Measurements from ENCODE around the gene TNFRSF12A. TPM values are rescaled to one million over a fixed set of nuclear protein-coding genes. Genes with fewer than 3 reads are reported as not detected.

TNFRSF12A gene
- total and polyA plus RNA-seq, 9 of the 15 experiments (the other 6 are each of a cell fraction or from before 2014, with no cell fraction given), result 0.41 to 61.8 (median 26.5) TPM

DNA sequence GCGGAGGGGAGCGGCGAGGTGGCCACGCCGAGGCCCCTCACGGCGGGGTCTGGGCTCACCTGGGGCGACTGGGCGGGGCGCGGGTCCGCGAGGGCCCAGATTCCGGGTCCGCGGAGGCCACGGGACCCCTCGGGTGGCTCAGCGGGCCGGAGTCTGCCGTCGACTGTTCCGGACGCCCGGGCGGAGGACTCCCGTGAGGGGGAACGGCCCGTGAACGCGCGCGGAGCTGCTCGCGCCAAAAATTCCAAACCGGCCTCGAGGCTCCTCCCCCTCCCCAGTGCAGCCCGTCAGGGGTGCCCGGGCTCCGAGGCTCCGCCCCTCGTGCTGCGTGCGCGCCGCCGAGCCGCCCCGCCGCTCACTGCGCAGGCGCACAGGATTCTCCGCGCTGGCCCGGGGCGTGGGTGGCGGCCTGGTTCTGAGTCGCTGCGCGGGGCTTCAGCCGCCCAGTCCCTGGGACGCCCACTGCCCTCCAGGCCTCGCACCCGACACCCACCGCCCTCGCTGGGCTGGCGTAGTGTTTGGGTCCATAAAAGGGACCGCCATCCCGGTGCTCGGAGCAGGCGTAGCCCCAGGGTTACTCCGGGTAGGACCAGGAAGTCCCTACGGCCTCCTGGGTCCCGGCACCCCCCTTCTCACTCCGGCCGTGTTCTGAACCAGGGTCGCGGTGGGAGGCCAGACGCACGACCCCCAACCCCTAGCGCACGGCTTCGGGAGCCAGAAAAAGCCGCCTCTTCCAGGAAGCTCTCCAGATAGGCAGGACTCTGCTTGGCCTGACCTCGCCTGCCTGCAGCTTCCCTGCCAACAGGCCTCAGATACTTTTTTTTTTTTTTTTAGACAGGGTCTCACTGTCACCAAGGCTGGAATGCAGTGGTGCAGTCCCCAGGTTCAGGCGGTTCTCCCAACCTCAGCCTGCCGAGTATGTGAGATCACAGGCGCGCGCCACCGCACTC lies 39.7 kb upstream of the TNFRSF12A start, which contains the start of gene PKMYT1 (continued):
- TF ChIP-seq, protein P1, sequence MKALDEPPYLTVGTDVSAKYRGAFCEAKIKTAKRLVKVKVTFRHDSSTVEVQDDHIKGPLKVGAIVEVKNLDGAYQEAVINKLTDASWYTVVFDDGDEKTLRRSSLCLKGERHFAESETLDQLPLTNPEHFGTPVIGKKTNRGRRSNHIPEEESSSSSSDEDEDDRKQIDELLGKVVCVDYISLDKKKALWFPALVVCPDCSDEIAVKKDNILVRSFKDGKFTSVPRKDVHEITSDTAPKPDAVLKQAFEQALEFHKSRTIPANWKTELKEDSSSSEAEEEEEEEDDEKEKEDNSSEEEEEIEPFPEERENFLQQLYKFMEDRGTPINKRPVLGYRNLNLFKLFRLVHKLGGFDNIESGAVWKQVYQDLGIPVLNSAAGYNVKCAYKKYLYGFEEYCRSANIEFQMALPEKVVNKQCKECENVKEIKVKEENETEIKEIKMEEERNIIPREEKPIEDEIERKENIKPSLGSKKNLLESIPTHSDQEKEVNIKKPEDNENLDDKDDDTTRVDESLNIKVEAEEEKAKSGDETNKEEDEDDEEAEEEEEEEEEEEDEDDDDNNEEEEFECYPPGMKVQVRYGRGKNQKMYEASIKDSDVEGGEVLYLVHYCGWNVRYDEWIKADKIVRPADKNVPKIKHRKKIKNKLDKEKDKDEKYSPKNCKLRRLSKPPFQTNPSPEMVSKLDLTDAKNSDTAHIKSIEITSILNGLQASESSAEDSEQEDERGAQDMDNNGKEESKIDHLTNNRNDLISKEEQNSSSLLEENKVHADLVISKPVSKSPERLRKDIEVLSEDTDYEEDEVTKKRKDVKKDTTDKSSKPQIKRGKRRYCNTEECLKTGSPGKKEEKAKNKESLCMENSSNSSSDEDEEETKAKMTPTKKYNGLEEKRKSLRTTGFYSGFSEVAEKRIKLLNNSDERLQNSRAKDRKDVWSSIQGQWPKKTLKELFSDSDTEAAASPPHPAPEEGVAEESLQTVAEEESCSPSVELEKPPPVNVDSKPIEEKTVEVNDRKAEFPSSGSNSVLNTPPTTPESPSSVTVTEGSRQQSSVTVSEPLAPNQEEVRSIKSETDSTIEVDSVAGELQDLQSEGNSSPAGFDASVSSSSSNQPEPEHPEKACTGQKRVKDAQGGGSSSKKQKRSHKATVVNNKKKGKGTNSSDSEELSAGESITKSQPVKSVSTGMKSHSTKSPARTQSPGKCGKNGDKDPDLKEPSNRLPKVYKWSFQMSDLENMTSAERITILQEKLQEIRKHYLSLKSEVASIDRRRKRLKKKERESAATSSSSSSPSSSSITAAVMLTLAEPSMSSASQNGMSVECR (CRISPR knock-in tag; IDR thresholded peaks at IDR 0.05), result peak; percentile 85
- TF ChIP-seq HNRNPUL1 (IDR thresholded peaks at IDR 0.05; ENCODE audit: low read length), result no peak
- TF ChIP-seq, protein P2, sequence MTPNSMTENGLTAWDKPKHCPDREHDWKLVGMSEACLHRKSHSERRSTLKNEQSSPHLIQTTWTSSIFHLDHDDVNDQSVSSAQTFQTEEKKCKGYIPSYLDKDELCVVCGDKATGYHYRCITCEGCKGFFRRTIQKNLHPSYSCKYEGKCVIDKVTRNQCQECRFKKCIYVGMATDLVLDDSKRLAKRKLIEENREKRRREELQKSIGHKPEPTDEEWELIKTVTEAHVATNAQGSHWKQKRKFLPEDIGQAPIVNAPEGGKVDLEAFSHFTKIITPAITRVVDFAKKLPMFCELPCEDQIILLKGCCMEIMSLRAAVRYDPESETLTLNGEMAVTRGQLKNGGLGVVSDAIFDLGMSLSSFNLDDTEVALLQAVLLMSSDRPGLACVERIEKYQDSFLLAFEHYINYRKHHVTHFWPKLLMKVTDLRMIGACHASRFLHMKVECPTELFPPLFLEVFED (CRISPR knock-in tag; conservative IDR thresholded peaks at IDR 0.05), result no peak
- no peak for TF ChIP-seq C11orf30 (IDR thresholded peaks at IDR 0.05; ENCODE audit: low read depth)
- no peak for TF ChIP-seq MXI1 (IDR thresholded peaks at IDR 0.05; ENCODE audit: low read depth, low read length)
- no peak for TF ChIP-seq CTCFL (IDR thresholded peaks at IDR 0.05; ENCODE audit: borderline replicate concordance, insufficient read depth, low read depth, low read length, poor library complexity, severe bottlenecking)
- no peak for TF ChIP-seq HMG20A (CRISPR knock-in tag; conservative IDR thresholded peaks at IDR 0.05)
- peak; percentile 70 for TF ChIP-seq E2F3 (CRISPR knock-in tag; IDR thresholded peaks at IDR 0.05)
- 0 out of 2 replicates have a peak, but pooled peaks have one; percentile 41 for TF ChIP-seq ATF6 (CRISPR knock-in tag; IDR thresholded peaks at IDR 0.05)
- no peak for TF ChIP-seq CBX8 (IDR thresholded peaks at IDR 0.05; ENCODE audit: borderline replicate concordance, extremely low read depth, low read depth, low read length, poor library complexity, severe bottlenecking)
- no peak for TF ChIP-seq FOXK2 (conservative IDR thresholded peaks at IDR 0.05 in 1 of 2, IDR thresholded peaks at IDR 0.05 in 1 of 2; ENCODE audit: low read depth in 2 of 2)
- TF ChIP-seq SP2 (IDR thresholded peaks at IDR 0.05; ENCODE audit: extremely low read depth, low read depth, low read length, poor library complexity, severe bottlenecking), result no peak
- 0 out of 2 replicates have a peak, but pooled peaks have one; percentile 18 for TF ChIP-seq STAG1 (CRISPR knock-in tag; IDR thresholded peaks at IDR 0.05; ENCODE audit: borderline replicate concordance)
- no peak for TF ChIP-seq RCOR1 (IDR thresholded peaks at IDR 0.05; ENCODE audit: borderline replicate concordance in 1 of 2, low read depth in 2 of 2, low read length in 2 of 2)
- TF ChIP-seq ESRRA (IDR thresholded peaks at IDR 0.05; ENCODE audit: borderline replicate concordance, low read depth), result peak; percentile 30; the same call in 1 of the 2 replicates

Measured in K562 (cell line).